Measurements from ENCODE around the gene TMEFF2. TPM values are rescaled to one million over a fixed set of nuclear protein-coding genes. Genes with fewer than 3 reads are reported as not detected.

Gene TMEFF2
- total RNA-seq, 1 experiment from 2014 or later, result not detected

DNA sequence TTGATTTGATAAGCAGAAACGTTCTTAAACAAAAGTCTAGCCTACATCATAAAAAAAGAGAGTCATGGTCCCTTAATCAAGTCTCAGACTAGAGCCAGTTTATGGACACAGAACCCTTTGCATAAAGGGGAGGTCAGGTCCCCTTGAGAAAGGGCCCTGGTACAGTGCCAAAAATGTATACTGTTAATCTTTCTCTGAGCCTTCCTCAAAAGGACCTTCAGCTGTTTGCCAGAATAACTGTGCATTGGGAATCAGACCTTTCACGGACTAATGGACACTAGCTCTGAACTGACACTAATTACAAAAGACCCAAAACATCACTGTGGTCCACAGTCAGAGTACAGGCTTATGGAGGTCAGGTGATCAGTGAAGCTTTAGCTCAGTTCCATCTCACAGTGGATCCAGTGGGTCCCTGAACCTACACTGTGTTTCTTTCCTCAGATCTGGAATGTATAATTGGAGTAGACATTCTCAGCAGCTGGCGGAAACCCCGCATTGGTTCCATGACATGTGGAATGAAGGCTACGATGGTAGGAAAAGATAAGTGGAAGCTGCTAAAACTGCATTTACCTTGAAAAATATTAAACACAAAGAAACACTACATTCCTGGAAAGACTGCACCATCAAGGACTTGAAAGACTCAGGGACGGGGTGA is 151.4 kb downstream of the TMEFF2 start:
- intact Hi-C loops (cut with micrococcal nuclease; ENCODE audit: unreplicated experiment), result no loop called here
- H3K36me3 Mint-ChIP-seq (ENCODE audit: insufficient read depth, unreplicated experiment), result no peaks in the 10 kb centered on the region
- no peaks in the 10 kb centered on the region for H3K4me1 Mint-ChIP-seq (ENCODE audit: low read depth, unreplicated experiment)
- no peaks in the 10 kb centered on the region for H3K9me3 Mint-ChIP-seq (ENCODE audit: low read depth, unreplicated experiment)
- DNase-seq, result no peak
- TF ChIP-seq, protein P1, sequence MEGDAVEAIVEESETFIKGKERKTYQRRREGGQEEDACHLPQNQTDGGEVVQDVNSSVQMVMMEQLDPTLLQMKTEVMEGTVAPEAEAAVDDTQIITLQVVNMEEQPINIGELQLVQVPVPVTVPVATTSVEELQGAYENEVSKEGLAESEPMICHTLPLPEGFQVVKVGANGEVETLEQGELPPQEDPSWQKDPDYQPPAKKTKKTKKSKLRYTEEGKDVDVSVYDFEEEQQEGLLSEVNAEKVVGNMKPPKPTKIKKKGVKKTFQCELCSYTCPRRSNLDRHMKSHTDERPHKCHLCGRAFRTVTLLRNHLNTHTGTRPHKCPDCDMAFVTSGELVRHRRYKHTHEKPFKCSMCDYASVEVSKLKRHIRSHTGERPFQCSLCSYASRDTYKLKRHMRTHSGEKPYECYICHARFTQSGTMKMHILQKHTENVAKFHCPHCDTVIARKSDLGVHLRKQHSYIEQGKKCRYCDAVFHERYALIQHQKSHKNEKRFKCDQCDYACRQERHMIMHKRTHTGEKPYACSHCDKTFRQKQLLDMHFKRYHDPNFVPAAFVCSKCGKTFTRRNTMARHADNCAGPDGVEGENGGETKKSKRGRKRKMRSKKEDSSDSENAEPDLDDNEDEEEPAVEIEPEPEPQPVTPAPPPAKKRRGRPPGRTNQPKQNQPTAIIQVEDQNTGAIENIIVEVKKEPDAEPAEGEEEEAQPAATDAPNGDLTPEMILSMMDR (IDR thresholded peaks at IDR 0.05; ENCODE audit: unreplicated experiment), result no peak
- no TSS peak for BruUV-seq (replicated peaks)
- H3K27me3 Mint-ChIP-seq (ENCODE audit: unreplicated experiment), result no peaks in the 10 kb centered on the region
- CTCF ChIA-PET, result no interaction called here
- no peak overlapping the region for H3K27ac Mint-ChIP-seq (ENCODE audit: unreplicated experiment)
- H3K4me3 Mint-ChIP-seq (ENCODE audit: low read depth, unreplicated experiment), result no peak overlapping the region

DNA sequence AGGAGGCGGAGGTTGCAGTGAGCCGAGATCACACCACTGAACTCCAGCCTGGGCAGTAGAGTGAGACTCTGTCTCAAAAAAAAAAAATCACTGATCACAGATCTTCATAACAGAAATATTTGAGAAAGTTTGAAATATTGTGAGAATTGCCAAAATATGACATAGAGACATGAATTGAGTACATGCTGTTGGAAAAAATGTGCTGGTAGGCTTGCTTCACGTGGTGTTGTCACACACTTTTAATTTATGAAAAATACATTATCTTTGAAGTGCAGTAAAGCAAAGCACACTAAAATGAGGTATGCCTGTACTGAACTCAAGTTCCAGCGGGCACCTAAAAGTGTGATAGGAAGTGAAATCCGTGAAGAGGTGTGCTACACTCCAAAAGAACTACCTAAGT is 152.6 kb downstream of the TMEFF2 start:
- Mint-ChIP-seq H3K36me3 (ENCODE audit: insufficient read depth, unreplicated experiment) (no peaks in the 10 kb centered on the region), H3K27ac (ENCODE audit: unreplicated experiment) (no peak overlapping the region), H3K4me3 (ENCODE audit: low read depth, unreplicated experiment) (no peak overlapping the region), H3K27me3 (ENCODE audit: unreplicated experiment) (no peaks in the 10 kb centered on the region), H3K9me3 (ENCODE audit: low read depth, unreplicated experiment) (no peaks in the 10 kb centered on the region), H3K4me1 (ENCODE audit: low read depth, unreplicated experiment) (no peaks in the 10 kb centered on the region)
- CTCF ChIA-PET, result interaction anchor here (0.7 kb wide), 1 partner anchor 16 kb away, joined by 3 read pairs; no protein-coding TSS in a partner anchor
- intact Hi-C loops (cut with micrococcal nuclease; ENCODE audit: unreplicated experiment), result no loop called here
- DNase-seq, result no peak
- TF ChIP-seq, protein P1 (IDR thresholded peaks at IDR 0.05; ENCODE audit: unreplicated experiment), result no peak
- no TSS peak for BruUV-seq (replicated peaks)

DNA sequence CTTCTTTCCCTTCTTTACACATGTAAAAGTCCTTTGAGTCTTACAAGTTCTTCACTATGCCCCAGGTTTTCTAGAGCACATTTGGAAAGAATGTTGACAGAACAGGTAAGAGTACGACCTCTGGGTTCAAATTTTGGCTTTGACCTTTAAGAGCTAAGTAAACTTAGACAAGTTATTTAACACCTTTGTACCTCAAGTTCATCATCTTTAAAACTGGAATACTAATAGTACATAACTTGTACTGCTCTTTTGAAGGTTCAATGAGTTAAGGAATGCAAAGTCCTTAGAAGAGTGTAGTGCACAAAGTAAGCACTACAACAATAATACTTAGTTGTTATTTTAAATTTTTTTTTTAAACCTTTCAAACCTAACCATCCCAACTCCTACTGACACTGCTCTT is 156.6 kb downstream of the TMEFF2 start:
- peaks cover 7% of the 10 kb centered on the region for H3K4me1 Mint-ChIP-seq (ENCODE audit: low read depth, unreplicated experiment)
- intact Hi-C loops (cut with micrococcal nuclease; ENCODE audit: unreplicated experiment), result no loop called here
- no peak overlapping the region for H3K27ac Mint-ChIP-seq (ENCODE audit: unreplicated experiment)
- no peaks in the 10 kb centered on the region for H3K36me3 Mint-ChIP-seq (ENCODE audit: insufficient read depth, unreplicated experiment)
- no peak for DNase-seq
- TF ChIP-seq, protein P1 (IDR thresholded peaks at IDR 0.05; ENCODE audit: unreplicated experiment), result no peak
- H3K9me3 Mint-ChIP-seq (ENCODE audit: low read depth, unreplicated experiment), result no peaks in the 10 kb centered on the region
- H3K27me3 Mint-ChIP-seq (ENCODE audit: unreplicated experiment), result no peaks in the 10 kb centered on the region
- H3K4me3 Mint-ChIP-seq (ENCODE audit: low read depth, unreplicated experiment), result no peak overlapping the region
- no TSS peak for BruUV-seq (replicated peaks)
- CTCF ChIA-PET, result no interaction called here

DNA sequence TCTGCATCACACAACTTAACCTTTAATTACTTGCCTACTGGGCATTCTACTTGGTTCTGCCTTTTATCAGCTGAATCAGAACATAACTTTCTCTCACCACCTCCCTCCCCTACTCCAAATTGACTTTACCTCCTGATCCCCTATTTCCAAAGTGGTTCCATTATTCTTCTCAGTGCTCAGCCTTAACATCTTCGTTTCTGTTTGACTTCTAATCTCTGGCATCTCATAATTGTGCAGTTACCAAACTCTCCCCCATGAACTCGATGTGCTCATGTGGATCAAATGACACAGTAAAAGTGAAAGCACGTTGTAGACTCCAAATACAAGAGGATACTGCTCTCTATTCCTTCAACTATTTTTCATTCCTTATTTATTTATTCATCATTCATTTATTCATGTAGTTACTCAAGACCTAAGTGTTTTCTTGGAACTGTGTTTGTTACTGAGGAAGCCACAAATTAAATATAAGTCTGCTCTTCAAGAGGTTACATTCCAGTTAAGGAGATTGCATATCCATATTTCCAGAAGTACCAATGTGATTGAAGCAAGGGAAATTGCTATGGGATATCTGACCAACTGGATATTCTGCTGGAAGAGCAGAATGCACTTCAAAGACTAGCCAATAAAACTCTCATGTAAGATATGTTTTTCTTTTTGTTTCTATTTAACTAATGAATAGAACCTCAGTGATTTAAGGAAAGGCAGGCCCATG is 158.8 kb downstream of the TMEFF2 start:
- Mint-ChIP-seq H3K27me3 (ENCODE audit: unreplicated experiment) (no peaks in the 10 kb centered on the region), H3K36me3 (ENCODE audit: insufficient read depth, unreplicated experiment) (no peaks in the 10 kb centered on the region), H3K4me3 (ENCODE audit: low read depth, unreplicated experiment) (no peak overlapping the region), H3K27ac (ENCODE audit: unreplicated experiment) (no peak overlapping the region), H3K4me1 (ENCODE audit: low read depth, unreplicated experiment) (peaks cover 7% of the 10 kb centered on the region), H3K9me3 (ENCODE audit: low read depth, unreplicated experiment) (no peaks in the 10 kb centered on the region)
- DNase-seq, result no peak
- intact Hi-C loops (cut with micrococcal nuclease; ENCODE audit: unreplicated experiment), result no loop called here
- no TSS peak for BruUV-seq (replicated peaks)
- TF ChIP-seq, protein P1 (IDR thresholded peaks at IDR 0.05; ENCODE audit: unreplicated experiment), result no peak
- CTCF ChIA-PET, result no interaction called here
